Nucleus accumbens (tissue), 56 donors: ENCODE results near the gene SNX7.
A peak's percentile ranks its signal among the peaks of the same experiment; 100 is the strongest.

Experiments used
- DNase-seq, 56 donors: peaks; one replicate each; lab custom pipeline; 2025; lab: John Stamatoyannopoulos, UW

SNX7 gene

DNA sequence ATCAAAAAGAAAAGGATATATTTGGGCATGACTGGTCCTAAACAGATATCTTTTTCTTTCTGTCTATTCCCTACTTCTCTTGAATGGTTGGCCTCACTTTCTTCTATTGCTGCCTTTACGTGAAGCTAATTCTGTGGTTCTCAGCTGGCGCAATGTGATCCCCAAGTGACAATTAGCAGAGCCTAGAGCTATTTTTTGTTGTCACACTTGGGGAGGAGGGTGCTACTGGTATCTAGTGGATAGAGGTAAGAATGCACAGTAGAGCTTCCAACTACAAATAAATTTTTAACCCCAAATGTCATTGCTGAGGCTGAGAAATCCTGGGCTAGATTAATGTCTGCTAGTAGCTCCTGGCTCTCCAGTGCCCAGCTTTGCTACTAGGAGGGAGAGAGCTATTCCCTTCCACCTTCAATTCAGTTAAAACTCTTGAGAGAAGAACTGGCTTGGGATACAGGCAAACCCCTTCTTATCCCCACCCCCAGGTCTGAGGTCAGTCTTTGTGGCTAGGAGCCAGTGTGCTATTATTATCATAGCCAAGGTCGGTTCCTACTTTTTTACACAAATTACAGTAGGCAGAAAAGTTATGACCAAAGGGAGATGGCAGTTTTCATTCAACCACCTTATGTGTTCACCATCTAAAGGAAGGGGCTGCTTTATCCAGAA lies 102.1 kb downstream of the SNX7 start:
- no peak for DNase-seq

- DNase-seq = no peak
Observed at GRCh38 chr1:98764485-98764884, 103.0 kb downstream of the SNX7 start.

GRCh38 chr1:98766255-98766654 lies 104.7 kb downstream of the SNX7 start:
- DNase-seq = no peak

DNA sequence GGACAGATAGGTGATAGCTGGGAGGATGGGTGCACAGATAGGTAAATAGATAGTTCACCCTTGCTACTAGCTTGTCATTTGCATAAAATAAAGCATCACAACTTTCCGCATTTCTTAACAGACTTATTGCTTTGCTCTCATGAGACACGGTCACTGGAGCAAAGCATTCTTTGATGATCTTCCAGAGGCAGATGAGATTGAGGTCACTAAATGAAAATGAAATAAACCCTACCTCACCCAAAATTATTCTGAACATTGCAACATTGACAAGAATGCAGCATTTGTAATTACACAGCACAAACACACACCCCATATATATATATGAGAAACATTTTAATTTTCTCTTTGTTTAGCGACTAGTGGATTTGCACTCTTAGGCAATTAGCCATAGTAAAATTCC lies 107.6 kb downstream of the SNX7 start:
- DNase-seq = no peak

DNA sequence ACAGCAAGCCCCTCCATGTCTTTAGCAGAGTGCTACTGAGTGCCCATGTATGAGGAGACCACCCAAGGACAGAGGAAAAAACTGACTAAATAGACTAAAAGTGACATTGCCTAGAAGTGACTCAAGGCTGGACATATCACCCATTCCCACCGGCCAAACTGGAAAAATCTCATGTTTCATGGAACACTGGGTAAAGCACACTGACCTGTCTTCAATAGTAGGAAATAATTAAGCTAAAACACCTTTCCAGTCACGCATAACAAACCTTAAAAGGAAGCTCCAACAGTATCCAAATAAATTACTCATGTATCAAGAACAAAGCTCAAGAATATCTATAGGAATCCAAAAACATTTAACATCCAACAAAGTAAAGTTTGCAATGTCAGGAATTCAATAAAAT lies 120.4 kb downstream of the SNX7 start:
- DNase-seq = no peak

DNA sequence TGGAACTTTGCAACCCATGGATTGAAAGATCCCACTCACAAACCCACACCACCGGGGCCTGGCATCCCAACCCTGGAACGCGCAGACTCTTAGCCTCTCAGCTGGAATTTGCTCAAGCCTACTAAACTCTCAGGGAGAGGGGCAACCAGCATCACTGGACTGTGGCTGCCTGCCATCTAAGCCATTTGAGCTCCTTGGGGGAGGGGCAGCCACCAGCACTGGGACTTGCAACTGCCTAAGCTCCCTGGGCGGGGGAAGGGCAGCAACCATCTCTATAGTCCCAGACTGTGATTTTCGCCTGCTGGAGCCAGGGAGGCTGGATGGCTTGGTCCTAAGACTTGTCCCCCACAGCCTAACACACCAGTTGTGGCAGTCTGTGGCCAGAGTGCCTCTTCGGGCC lies 122.3 kb downstream of the SNX7 start:
- no peak for DNase-seq

- DNase-seq = no peak
Observed at GRCh38 chr1:98791498-98791897, 130.0 kb downstream of the SNX7 start.

GRCh38 chr1:98792123-98792522 lies 130.6 kb downstream of the SNX7 start:
- DNase-seq = no peak

DNA sequence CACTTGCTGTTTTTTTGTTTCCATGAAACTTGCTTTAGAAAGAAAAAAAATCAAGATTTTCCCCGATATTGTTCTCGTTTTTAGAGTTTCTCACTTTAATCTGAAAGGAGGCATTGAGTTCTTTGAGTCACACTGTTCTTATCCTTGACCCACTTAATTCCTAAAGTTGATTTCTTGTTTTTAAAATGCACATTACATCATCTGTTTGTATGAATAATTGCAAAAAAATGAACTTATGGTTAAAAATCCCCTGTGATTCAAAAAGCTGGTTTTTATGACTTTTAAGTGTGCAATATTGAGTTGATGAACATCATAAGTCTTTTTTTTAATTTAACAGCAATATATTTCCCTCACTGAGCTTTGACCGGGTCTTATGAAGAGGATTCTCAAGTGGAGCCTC lies 131.6 kb downstream of the SNX7 start:
- DNase-seq = no peak

DNA sequence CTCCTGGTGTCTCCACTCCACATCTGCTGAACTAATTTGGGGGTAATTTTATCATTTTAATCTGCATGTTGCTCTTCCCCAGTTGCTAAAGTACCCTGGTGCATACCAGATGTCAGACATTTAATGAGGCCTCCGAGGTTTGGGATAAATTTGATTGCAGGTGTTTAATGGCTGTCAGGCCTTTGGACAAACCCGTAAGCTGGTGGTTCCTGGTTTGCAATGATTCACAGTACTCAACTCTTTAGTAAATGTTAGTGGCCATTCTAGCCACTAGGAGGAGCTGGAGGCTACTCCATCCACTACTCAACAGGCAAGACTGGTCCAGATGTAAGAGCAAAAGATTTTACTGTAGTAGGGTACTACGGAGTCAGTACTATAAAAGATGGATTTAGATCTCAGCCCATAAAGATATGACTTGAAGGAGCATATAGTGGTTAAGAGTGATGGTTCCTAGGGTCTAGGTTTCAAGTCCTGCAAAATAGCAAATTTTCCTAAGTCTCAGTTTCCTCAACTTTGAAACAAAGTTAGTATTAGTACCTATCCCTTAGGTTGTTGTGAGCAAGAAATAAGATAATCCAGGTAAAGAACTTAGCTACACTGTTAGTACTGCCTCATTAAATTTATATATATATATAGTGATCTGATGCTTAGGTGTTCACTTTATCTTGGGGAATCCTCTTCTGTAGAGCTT lies 132.8 kb downstream of the SNX7 start:
- peak in 11 of 56 donors; percentile 0 to 20 (median 7) for DNase-seq

- no peak for DNase-seq
Observed at GRCh38 chr1:98796049-98796448, 134.5 kb downstream of the SNX7 start.

DNA sequence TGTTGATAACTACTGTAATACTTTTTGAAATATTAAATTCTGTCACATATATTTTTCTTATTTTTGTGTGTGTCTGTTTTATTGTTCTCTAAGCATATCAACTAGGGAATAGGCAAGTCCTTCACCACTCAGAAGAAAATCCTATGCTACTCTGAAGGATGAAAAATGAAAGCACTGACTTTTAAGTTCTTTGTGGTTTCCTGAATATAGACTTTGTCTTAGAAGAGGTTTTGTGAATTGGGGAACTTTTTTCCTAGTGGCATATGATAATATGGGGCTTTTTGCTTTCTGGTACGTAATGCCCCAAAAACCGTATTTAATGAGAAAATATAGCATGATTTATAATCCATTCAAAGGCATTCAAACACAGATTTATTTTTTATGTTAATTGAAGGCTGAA lies 136.0 kb downstream of the SNX7 start:
- DNase-seq = no peak
